ENCODE results near the gene ALLC.

ALLC gene

GRCh38 chr2:3642521-3643215, 15.3 kb upstream of the ALLC start:
- no peak overlapping the region for H3K4me3 Mint-ChIP-seq
- no peaks in the 10 kb centered on the region for H3K9me3 Mint-ChIP-seq (ENCODE audit: low read depth)
- no peaks in the 10 kb centered on the region for H3K27me3 Mint-ChIP-seq
- no peaks in the 10 kb centered on the region for H3K4me1 Mint-ChIP-seq (ENCODE audit: low read depth)
- H3K36me3 Mint-ChIP-seq = no peaks in the 10 kb centered on the region
- no peak overlapping the region for H3K27ac Mint-ChIP-seq

GRCh38 chr2:3643371-3644245, 14.4 kb upstream of the ALLC start:
- Mint-ChIP-seq H3K27me3 (no peaks in the 10 kb centered on the region), H3K4me3 (no peak overlapping the region), H3K4me1 (ENCODE audit: low read depth) (no peaks in the 10 kb centered on the region), H3K36me3 (no peaks in the 10 kb centered on the region), H3K9me3 (ENCODE audit: low read depth) (no peaks in the 10 kb centered on the region), H3K27ac (peak overlapping the region; percentile 22)

GRCh38 chr2:3644246-3644525, 13.8 kb upstream of the ALLC start:
- peak overlapping the region; percentile 22 for H3K27ac Mint-ChIP-seq
- H3K4me1 Mint-ChIP-seq (ENCODE audit: low read depth) = no peaks in the 10 kb centered on the region
- no peaks in the 10 kb centered on the region for H3K9me3 Mint-ChIP-seq (ENCODE audit: low read depth)
- H3K27me3 Mint-ChIP-seq = no peaks in the 10 kb centered on the region
- H3K36me3 Mint-ChIP-seq = no peaks in the 10 kb centered on the region
- H3K4me3 Mint-ChIP-seq = no peak overlapping the region

- Mint-ChIP-seq H3K27me3 (no peaks in the 10 kb centered on the region), H3K4me1 (ENCODE audit: low read depth) (no peaks in the 10 kb centered on the region), H3K36me3 (no peaks in the 10 kb centered on the region), H3K4me3 (no peak overlapping the region), H3K27ac (no peak overlapping the region), H3K9me3 (ENCODE audit: low read depth) (no peaks in the 10 kb centered on the region)
These were observed 13.0 kb upstream of the ALLC start for GRCh38 chr2:3644891-3645605.

GRCh38 chr2:3645745-3646389, 12.1 kb upstream of the ALLC start:
- Mint-ChIP-seq H3K9me3 (ENCODE audit: low read depth) (no peaks in the 10 kb centered on the region), H3K4me1 (ENCODE audit: low read depth) (peaks cover 2% of the 10 kb centered on the region), H3K27me3 (no peaks in the 10 kb centered on the region), H3K36me3 (no peaks in the 10 kb centered on the region), H3K27ac (no peak overlapping the region), H3K4me3 (no peak overlapping the region)

GRCh38 chr2:3646446-3646845, 11.6 kb upstream of the ALLC start:
- no peaks in the 10 kb centered on the region for H3K27me3 Mint-ChIP-seq
- no peak overlapping the region for H3K27ac Mint-ChIP-seq
- H3K4me3 Mint-ChIP-seq = no peak overlapping the region
- no peaks in the 10 kb centered on the region for H3K9me3 Mint-ChIP-seq (ENCODE audit: low read depth)
- peaks cover 4% of the 10 kb centered on the region for H3K4me1 Mint-ChIP-seq (ENCODE audit: low read depth)
- no peaks in the 10 kb centered on the region for H3K36me3 Mint-ChIP-seq

GRCh38 chr2:3647246-3647645, 10.8 kb upstream of the ALLC start:
- Mint-ChIP-seq H3K4me3 (no peak overlapping the region), H3K27me3 (no peaks in the 10 kb centered on the region), H3K27ac (no peak overlapping the region), H3K9me3 (ENCODE audit: low read depth) (no peaks in the 10 kb centered on the region), H3K4me1 (ENCODE audit: low read depth) (peaks cover 9% of the 10 kb centered on the region), H3K36me3 (no peaks in the 10 kb centered on the region)

GRCh38 chr2:3647831-3648651, 10.0 kb upstream of the ALLC start:
- no peaks in the 10 kb centered on the region for H3K36me3 Mint-ChIP-seq
- H3K4me1 Mint-ChIP-seq (ENCODE audit: low read depth) = peaks cover 10% of the 10 kb centered on the region
- H3K27ac Mint-ChIP-seq = no peak overlapping the region
- H3K9me3 Mint-ChIP-seq (ENCODE audit: low read depth) = no peaks in the 10 kb centered on the region
- no peaks in the 10 kb centered on the region for H3K27me3 Mint-ChIP-seq
- H3K4me3 Mint-ChIP-seq = no peak overlapping the region

GRCh38 chr2:3648652-3649177, 9.3 kb upstream of the ALLC start:
- H3K36me3 Mint-ChIP-seq = no peaks in the 10 kb centered on the region
- H3K27me3 Mint-ChIP-seq = no peaks in the 10 kb centered on the region
- H3K27ac Mint-ChIP-seq = no peak overlapping the region
- H3K4me1 Mint-ChIP-seq (ENCODE audit: low read depth) = peaks cover 10% of the 10 kb centered on the region
- H3K9me3 Mint-ChIP-seq (ENCODE audit: low read depth) = no peaks in the 10 kb centered on the region
- no peak overlapping the region for H3K4me3 Mint-ChIP-seq

- Mint-ChIP-seq H3K4me1 (ENCODE audit: low read depth) (peaks cover 10% of the 10 kb centered on the region), H3K4me3 (no peak overlapping the region), H3K36me3 (no peaks in the 10 kb centered on the region), H3K9me3 (ENCODE audit: low read depth) (no peaks in the 10 kb centered on the region), H3K27me3 (no peaks in the 10 kb centered on the region), H3K27ac (no peak overlapping the region)
These were observed 8.4 kb upstream of the ALLC start for GRCh38 chr2:3649581-3649980.

GRCh38 chr2:3650140-3650920, 7.7 kb upstream of the ALLC start:
- peak overlapping the region; percentile 77 for H3K4me3 Mint-ChIP-seq
- H3K27me3 Mint-ChIP-seq = no peaks in the 10 kb centered on the region
- no peaks in the 10 kb centered on the region for H3K36me3 Mint-ChIP-seq
- H3K4me1 Mint-ChIP-seq (ENCODE audit: low read depth) = peaks cover 10% of the 10 kb centered on the region
- no peak overlapping the region for H3K27ac Mint-ChIP-seq
- no peaks in the 10 kb centered on the region for H3K9me3 Mint-ChIP-seq (ENCODE audit: low read depth)

- Mint-ChIP-seq H3K36me3 (no peaks in the 10 kb centered on the region), H3K27ac (peak overlapping the region; percentile 73), H3K4me3 (peak overlapping the region; percentile 90), H3K4me1 (ENCODE audit: low read depth) (peaks cover 10% of the 10 kb centered on the region), H3K27me3 (no peaks in the 10 kb centered on the region), H3K9me3 (ENCODE audit: low read depth) (no peaks in the 10 kb centered on the region)
These were observed 6.0 kb upstream of the ALLC start for GRCh38 chr2:3651691-3652648.

Data from activated naive CD8-positive, alpha-beta T cell (primary cell).